ENCODE data around the gene FYN.
"Not testable (repeated sequence)": the region's sequence is repeated elsewhere in the genome, so short reads cannot be mapped to it uniquely, and the experiment has no call there.

FYN gene

GRCh38 chr6:111850295-111850937 is 22.8 kb downstream of the FYN start:
- FAIRE-seq = no peak

GRCh38 chr6:111849298-111849697 is 24.0 kb downstream of the FYN start:
- FAIRE-seq = no peak

GRCh38 chr6:111848262-111848812 is 24.9 kb downstream of the FYN start:
- no peak for FAIRE-seq

GRCh38 chr6:111846492-111847409 is 26.5 kb downstream of the FYN start:
- no peak for FAIRE-seq

GRCh38 chr6:111846066-111846465 is 27.2 kb downstream of the FYN start:
- FAIRE-seq = no peak

- FAIRE-seq = no peak
These were observed 27.8 kb downstream of the FYN start for GRCh38 chr6:111845441-111845871.

- no peak for FAIRE-seq
These were observed 28.3 kb downstream of the FYN start for GRCh38 chr6:111844921-111845320.

GRCh38 chr6:111844376-111844775 is 28.9 kb downstream of the FYN start:
- no peak for FAIRE-seq

- FAIRE-seq = no peak
These were observed 29.7 kb downstream of the FYN start for GRCh38 chr6:111843347-111844147.

GRCh38 chr6:111842891-111843290 is 30.4 kb downstream of the FYN start:
- no peak for FAIRE-seq

GRCh38 chr6:111842271-111842822 is 30.9 kb downstream of the FYN start:
- no peak for FAIRE-seq

GRCh38 chr6:111841822-111842221 is 31.4 kb downstream of the FYN start:
- no peak for FAIRE-seq

GRCh38 chr6:111840803-111841202 is 32.4 kb downstream of the FYN start:
- no peak for FAIRE-seq

- no peak for FAIRE-seq
These were observed 34.3 kb downstream of the FYN start for GRCh38 chr6:111838749-111839484.

- no peak for FAIRE-seq
These were observed 35.4 kb downstream of the FYN start for GRCh38 chr6:111837641-111838500.

- FAIRE-seq = no peak
These were observed 36.2 kb downstream of the FYN start for GRCh38 chr6:111837007-111837406.

- no peak for FAIRE-seq
These were observed 37.4 kb downstream of the FYN start for GRCh38 chr6:111835807-111836206.

GRCh38 chr6:111835398-111835797 is 37.9 kb downstream of the FYN start:
- FAIRE-seq = not testable (repeated sequence)

GRCh38 chr6:111834356-111834755 is 38.9 kb downstream of the FYN start:
- FAIRE-seq = no peak

- no peak for FAIRE-seq
These were observed 40.3 kb downstream of the FYN start for GRCh38 chr6:111832833-111833418.

GRCh38 chr6:111831408-111831807 is 41.8 kb downstream of the FYN start:
- FAIRE-seq = no peak
